NCI-H1092 (cell line): Measurements from ENCODE around the gene DIO3.

Source experiments
- DNase-seq: peaks from one replicate; lab custom pipeline; 2025; lab: John Stamatoyannopoulos, UW

The DIO3 gene

DNA sequence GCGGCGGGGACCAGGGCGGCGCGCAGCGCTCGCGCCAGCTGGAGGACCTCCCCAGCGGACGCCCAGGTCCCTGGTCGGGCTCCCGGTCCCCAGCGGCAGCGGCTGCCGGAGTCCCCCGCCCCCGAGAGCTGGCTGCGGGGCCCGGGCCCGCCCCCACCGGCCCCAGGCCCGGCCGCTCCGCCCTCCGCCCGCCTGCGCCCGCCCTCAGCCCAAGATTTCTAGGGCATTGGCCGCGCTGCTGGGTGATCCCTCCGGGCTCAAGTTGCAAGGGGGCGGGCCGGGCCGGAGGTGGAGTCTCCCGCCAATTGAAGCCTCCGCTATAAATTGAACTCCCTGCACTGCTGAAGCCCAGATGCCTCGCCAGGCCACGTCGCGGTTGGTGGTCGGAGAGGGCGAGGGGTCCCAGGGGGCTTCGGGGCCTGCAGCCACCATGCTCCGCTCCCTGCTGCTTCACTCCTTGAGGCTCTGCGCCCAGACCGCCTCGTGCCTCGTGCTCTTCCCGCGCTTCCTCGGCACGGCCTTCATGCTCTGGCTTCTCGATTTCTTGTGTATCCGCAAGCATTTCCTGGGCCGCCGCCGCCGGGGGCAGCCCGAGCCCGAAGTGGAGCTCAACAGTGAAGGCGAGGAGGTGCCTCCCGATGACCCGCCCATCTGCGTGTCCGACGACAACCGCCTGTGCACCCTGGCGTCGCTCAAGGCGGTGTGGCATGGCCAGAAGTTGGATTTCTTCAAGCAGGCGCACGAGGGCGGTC, at the start of gene DIO3:
Gene DIO3 (plus strand): TSS at position 351 of the 752 bp plus-strand sequence.
- no peak for DNase-seq

DNA sequence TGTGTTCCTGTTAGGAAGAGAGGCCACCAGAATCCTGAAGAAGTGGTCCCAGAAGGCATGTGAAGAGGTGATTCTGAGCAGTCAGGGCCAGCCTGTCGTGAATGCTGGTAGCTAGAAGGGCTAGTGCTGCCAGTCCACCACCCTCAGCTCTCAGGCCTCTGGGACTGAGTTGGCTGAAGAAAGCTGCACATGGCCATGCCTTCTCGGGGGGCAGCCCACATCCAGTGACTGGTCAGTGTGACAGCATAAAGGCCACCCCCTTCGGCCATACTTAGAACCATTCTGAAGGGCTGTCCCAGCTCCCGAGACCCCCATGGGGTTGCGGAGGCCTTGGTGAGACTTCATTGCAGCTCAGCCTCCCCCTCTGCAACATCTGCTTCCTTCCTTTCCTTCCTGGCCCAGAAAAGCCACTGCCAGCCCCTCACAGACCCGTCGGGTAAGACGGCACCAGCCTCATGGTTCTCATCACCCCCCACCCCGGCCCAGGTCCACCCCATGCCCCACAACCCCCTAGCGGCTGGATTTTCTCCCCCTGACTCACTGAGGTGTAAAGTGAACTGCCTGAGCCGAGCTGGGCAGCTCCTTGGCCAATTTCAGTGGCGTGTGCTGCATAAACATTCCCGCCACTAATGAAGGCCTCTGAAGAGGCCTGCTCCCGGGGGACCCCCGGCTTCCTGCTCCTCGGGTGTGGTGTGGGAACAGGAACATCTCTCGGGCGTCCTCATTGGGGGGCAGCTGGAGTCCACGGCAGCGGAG, 49.5 kb upstream of the DIO3 start:
- DNase-seq = no peak

DNA sequence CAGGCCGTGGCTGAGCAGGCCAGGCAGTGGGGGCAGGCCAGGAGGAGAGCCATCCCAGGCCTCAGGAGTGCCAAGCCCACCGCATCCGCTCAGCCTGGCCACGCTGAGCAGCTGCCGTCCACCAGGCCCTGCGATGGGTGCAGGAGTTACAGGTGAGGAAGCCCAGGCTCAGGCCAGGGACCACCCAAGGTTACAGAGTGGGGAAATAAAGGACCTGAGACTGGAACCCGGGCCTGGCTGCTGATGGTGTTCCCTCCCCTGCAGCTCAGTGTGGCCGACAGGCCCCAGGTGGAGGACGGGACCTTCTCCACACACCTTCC, 49.0 kb upstream of the DIO3 start:
- DNase-seq = no peak

GRCh38 chr14:101514136-101514535, 47.2 kb upstream of the DIO3 start:
- no peak for DNase-seq

- DNase-seq = no peak
These were observed 44.9 kb upstream of the DIO3 start for GRCh38 chr14:101516401-101516800.

DNA sequence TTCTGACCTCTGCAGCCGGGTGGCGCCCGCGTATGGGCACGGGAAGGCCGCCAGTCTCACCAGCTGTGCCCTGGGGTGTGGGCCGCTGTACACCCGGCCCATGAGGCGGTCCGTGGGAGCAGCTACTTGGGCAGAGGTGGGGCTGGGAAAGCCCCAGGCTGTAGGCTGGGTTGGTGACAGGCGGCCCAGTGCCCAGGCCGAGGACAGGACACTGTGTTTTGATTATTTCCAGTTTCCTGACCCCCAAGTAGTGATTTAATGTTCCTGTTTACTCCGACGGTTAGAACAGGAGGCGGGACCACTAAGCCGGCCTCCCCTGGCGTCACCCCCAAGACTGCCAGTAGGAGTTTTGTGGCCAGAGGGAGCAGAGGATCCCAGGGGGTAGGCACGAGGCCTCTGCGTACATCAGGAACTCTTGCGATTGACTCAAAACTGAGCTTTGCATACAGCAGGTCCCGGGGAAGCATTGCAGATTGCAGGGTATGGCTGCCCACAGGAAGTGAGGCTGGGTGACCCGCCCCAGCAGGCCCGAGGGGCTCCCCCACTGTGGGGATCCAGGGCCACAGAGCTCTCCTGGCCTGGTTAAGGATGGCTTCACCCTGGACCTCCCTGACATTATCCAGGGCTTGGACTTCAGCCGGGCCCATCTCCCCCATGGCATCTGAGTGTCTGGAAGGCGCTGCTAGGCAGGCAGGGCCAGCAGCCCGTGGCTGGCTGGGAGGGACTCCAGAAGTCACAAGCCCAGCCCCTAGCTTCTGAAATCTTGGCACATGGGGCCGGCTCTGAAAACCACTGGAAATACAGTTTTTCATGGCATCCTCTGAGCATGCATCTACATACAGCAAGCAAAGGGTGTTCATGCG, 42.5 kb upstream of the DIO3 start:
- DNase-seq = no peak

- no peak for DNase-seq
These were observed 40.4 kb upstream of the DIO3 start for GRCh38 chr14:101520621-101521472.

GRCh38 chr14:101521473-101521915, 39.8 kb upstream of the DIO3 start:
- no peak for DNase-seq

- no peak for DNase-seq
These were observed 39.3 kb upstream of the DIO3 start for GRCh38 chr14:101521978-101522377.

- peak; percentile 16 for DNase-seq
These were observed 35.4 kb upstream of the DIO3 start for GRCh38 chr14:101525640-101526527.

DNA sequence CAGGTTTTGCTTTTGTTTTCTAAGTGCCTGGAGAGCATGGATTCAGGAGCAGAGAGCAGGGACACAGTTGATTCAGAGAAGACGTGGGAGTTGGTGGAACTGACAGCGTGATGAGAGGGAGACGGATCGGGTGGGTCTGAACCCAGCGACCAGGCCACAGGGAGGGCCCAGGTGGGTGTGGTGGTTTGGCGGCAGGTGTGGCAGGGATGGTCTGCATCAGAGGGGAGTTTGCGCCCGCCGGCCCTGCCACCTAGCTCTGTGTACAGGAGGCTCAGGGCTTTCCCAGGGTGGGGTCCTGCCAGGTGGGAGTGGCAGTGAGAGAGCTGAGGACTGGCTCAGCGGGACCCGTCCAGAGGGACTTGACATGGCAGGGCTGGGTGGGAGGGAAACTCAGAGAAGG, 33.3 kb upstream of the DIO3 start:
- no peak for DNase-seq

DNA sequence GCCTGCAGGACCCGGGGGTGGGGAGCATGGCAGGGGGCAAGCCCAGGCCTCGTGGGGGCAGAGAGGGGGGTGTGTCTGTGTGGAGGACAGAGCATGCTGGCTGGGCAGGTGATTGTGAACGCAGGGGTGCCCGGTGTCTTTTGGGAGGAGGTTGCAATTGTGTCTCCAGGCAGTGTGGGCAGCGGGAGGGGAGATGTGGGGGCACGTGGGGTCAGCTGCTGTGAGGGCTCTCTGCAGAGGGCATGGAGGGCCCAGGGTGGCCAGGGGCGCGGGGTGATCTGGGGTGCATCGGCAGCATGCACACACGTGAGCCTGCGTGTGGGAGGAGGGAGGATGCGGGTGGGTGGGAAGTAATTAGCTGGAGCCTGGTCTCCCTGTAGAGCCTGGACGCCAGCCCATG, 32.2 kb upstream of the DIO3 start:
- no peak for DNase-seq

DNA sequence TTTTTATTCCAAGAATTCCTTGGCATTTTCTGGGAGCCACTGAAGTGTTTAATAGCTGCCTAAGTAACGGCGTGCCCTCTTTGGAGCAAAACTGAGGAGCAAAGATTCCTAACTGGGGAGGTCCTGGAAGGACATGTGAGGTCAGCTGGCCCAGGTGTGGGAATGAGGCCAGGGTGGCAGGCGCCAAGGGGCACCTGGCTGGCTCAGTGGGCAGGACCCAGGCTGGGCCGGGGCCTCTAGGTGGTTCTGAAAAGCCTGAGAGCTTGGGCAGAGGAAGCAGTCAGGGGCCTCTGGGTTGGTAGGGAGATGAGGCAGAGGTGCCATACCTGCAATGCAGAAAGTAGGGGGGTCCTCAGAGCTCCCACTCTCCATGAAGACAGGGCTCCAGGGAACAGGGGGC, 27.1 kb upstream of the DIO3 start:
- no peak for DNase-seq

- no peak for DNase-seq
These were observed 26.1 kb upstream of the DIO3 start for GRCh38 chr14:101535232-101535631.

DNA sequence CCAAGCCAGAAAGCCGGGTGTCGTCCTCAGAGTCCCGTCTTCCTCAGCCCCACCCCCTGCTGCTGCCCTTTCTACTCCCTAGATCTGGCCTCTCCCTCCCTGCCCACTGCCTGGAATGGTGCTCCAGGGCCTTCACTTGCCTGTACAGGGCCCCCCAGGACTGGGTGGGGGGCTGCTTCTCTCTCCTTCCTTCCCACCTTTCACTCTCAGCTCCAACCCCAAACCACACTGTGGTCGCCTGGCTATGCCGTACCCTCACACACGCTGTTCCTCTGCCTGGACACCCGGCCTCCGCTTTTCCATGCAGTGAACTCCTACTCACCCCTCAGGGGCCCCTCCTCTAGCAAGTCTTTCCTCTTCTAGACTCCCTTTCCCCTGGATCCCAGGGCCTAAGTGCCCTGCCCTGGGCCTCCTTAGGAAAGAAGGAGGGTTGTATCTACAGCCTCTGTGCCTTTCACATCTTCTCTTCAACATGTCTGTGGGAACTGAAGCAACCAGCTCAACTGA, 25.5 kb upstream of the DIO3 start:
- DNase-seq = no peak

DNA sequence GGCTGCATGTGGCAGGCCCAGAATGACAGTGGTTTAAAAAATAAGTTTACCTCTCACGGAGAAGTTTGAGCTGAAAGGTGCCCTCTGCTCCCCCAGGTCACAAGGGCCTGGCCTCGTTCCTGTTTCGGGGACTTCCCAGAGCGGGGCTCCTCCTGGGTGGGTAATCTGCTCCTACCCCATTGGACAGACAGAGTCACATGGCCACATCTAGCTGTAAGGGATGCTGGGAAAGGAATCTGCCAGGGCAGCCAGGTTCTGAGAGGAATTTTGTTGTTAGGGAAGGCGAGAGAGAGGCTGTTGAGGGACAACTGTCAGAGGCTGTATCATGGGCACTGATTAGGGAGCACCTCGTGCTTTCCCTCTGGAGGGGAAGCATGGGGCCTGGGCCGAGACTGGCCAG, 24.0 kb upstream of the DIO3 start:
- DNase-seq = no peak

DNA sequence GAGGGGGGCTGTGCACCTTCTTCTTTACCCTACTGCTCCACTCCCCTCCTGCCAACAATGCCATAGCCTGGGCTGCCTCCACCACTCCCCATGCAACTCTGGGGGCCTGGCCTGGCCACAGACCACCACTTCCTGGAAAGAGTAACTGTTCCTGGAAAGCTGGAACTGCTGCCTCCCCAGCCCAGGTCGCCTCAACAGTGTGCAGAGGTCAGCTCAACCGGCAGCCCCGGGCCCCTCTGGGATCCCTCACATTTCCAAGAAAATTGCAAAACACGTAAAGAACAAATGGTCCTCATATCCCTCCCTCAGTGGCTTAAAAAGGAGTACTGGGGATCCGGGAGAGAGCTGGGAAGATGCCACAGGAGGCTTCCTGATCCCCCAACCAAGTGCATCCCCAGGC, 22.4 kb upstream of the DIO3 start:
- DNase-seq = no peak

DNA sequence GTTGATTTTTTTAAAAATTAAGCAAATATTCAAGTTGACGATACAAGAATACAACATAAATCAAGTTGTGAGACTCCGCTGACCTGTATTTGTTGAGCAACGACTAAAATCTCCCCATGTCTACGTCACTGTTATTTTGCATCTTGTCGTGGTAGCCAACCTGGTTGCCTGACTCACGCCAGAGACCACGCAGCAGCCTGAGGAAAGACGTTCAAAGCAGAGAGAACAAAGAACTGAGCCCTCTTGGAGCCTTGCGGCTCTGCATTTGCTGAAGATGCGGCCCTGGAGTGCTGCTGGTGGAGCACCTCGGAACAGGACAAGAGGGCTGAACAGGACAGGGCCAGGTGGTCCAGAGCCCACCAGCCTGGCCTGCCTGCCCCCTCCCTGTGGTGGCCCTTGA, 21.4 kb upstream of the DIO3 start:
- DNase-seq = no peak

DNA sequence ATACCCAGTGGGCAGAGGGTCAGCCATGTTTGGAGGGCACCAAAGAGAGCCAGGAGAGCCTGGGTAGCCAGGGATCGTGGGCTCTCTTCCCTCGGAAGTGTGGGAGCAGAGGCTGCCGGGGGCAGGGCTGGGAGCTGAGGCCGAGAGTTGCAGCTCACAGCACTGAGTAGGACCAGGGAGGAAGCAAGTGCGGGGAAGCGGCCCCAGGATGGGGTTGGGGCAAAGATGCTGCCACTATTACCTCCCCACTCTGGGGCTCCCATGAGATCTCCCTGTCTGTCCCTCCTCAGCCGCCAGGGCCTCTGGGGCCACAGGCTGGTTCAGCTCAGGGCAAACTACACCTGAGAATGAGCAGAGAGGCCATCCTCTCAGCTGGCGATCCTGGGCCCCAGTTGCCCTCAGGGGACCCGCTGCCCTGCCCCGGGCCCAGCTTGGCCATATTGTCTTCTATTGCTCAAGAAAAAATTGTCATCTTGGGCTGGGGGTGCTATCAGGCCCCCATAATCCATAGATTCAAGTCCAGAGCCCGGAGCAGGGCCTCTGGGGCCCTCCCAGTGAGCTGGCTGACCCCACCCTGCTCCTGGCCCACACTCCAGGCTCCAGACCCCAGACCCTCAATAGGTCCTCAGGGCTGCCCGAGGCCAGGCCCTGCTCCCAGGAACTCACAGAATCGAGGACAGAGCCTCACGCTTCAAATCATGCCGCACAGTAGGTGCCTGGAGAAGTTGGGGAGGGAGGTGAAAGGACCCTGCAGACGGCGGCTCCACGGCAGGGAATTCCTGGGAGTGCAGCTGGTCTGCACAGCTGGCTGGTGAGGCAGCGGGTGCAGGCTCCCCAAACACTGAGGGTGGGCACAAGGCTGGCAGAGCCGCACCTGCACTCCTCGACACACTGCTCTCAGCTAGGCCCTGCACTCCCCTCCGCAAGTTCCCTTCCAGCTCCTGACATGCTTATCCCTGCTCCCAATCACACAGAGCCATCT, 20.5 kb upstream of the DIO3 start:
- no peak for DNase-seq
